Chondrocyte (in vitro differentiated cells): Measurements from ENCODE around the gene KRTAP17-1. TPM values are rescaled to one million over a fixed set of nuclear protein-coding genes. Genes with fewer than 3 reads are reported as not detected.

Source experiments
- DNase-seq: peaks from one replicate; pipeline ENCODE4 v3.0.0; 2021; ENCODE audit warnings: mixed read lengths, low spot score
- H3K27ac Mint-ChIP-seq: one replicate; pipeline ENCODE4 v1.8.0; 2021; ENCODE audit warnings: mild to moderate bottlenecking, moderate library complexity, mixed read lengths; ENCODE audit not compliant: unreplicated experiment
- H3K27me3 Mint-ChIP-seq: 2 replicates; pipeline ENCODE4 v1.8.0; 2021; ENCODE audit warnings: low read depth, mixed read lengths
- H3K36me3 Mint-ChIP-seq: 2 replicates; pipeline ENCODE4 v1.8.0; 2021; ENCODE audit warnings: low read depth, mixed read lengths
- H3K4me1 Mint-ChIP-seq: 2 replicates; pipeline ENCODE4 v1.8.0; 2021; ENCODE audit warnings: low read depth, mild to moderate bottlenecking, mixed read lengths
- H3K4me3 Mint-ChIP-seq: one replicate; pipeline ENCODE4 v1.8.0; 2021; ENCODE audit warnings: mild to moderate bottlenecking, moderate library complexity, mixed read lengths; ENCODE audit not compliant: unreplicated experiment
- H3K9me3 Mint-ChIP-seq: 2 replicates; pipeline ENCODE4 v1.8.0; 2021; ENCODE audit warnings: low read depth, mixed read lengths
- CTCF ChIP-seq: fragments of 200-600 bp; sonication (generic); IDR thresholded peaks from 2 replicates; pipeline ENCODE4 v1.5.0; 2021; ENCODE audit warnings: antibody characterized with exemption, mild to moderate bottlenecking, moderate library complexity
- total RNA-seq: library from RNA; stranded (reverse); gene quantifications from 3 replicates; pipeline ENCODE4 v1.2.1, GENCODE V29; 2021

KRTAP17-1 gene
- total RNA-seq, 1 donor from 2014 or later, result not detected

- H3K27ac Mint-ChIP-seq, result no peak overlapping the region
- no peak for TF ChIP-seq CTCF
- no peaks in the 10 kb centered on the region for H3K27me3 Mint-ChIP-seq
- H3K9me3 Mint-ChIP-seq, result peaks cover 6% of the 10 kb centered on the region
- peaks cover 2% of the 10 kb centered on the region for H3K36me3 Mint-ChIP-seq
- no peak for DNase-seq
- no peaks in the 10 kb centered on the region for H3K4me1 Mint-ChIP-seq
- no peak overlapping the region for H3K4me3 Mint-ChIP-seq
Measured at GRCh38 chr17:41298458-41299135, 16.9 kb downstream of the KRTAP17-1 start.

GRCh38 chr17:41296846-41297245 is 18.7 kb downstream of the KRTAP17-1 start:
- no peaks in the 10 kb centered on the region for H3K27me3 Mint-ChIP-seq
- TF ChIP-seq CTCF, result no peak
- H3K4me1 Mint-ChIP-seq, result no peaks in the 10 kb centered on the region
- peaks cover 6% of the 10 kb centered on the region for H3K9me3 Mint-ChIP-seq
- H3K27ac Mint-ChIP-seq, result no peak overlapping the region
- H3K4me3 Mint-ChIP-seq, result no peak overlapping the region
- DNase-seq, result no peak
- H3K36me3 Mint-ChIP-seq, result peaks cover 2% of the 10 kb centered on the region

- no peak for DNase-seq
- no peak for TF ChIP-seq CTCF
- Mint-ChIP-seq H3K27ac (no peak overlapping the region), H3K4me3 (no peak overlapping the region), H3K27me3 (no peaks in the 10 kb centered on the region), H3K4me1 (no peaks in the 10 kb centered on the region), H3K36me3 (no peaks in the 10 kb centered on the region), H3K9me3 (no peaks in the 10 kb centered on the region)
Measured at GRCh38 chr17:41294016-41294415, 21.5 kb downstream of the KRTAP17-1 start.

GRCh38 chr17:41287050-41287449 is 28.5 kb downstream of the KRTAP17-1 start:
- Mint-ChIP-seq H3K27ac (no peak overlapping the region), H3K27me3 (no peaks in the 10 kb centered on the region), H3K36me3 (no peaks in the 10 kb centered on the region), H3K9me3 (no peaks in the 10 kb centered on the region), H3K4me3 (no peak overlapping the region), H3K4me1 (peaks cover 13% of the 10 kb centered on the region)
- no peak for DNase-seq
- no peak for TF ChIP-seq CTCF

GRCh38 chr17:41284546-41284945 is 31.0 kb downstream of the KRTAP17-1 start:
- TF ChIP-seq CTCF, result no peak
- Mint-ChIP-seq H3K4me1 (peaks cover 13% of the 10 kb centered on the region), H3K4me3 (no peak overlapping the region), H3K27ac (no peak overlapping the region), H3K36me3 (no peaks in the 10 kb centered on the region), H3K27me3 (no peaks in the 10 kb centered on the region), H3K9me3 (peaks cover 3% of the 10 kb centered on the region)
- no peak for DNase-seq
